ENCODE data around the gene RPTOR.

Gene RPTOR

DNA sequence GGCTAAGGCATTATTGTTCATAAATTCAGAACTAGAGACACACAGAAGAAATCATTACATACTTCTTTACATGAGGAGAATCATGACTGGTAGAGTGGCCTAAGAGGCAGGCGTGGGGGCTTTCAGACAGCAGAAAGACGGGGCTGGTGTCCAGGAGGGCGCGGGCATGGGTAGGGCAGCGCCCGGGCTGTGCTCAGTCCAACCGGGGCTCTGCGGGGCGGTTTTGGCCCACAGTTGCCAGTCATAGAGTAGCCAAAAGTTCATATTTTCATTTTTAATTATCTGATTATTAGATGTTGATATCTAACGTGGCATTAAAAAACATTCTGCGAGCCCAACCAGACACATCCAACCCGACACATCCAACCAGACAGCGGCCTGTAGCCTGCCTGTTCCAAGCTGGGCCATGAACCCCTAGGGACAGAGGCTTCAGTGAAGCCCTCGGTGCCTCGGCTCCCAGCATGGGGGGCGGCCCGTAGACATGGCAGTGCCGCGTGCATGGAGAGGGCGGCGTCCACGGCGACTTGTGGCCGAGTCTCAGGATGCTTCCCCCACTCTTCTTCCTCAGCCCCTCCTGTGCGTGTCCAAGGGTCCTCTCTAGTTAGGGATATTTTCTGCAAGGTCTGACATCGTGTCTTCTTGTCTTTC lies 284.7 kb downstream of the RPTOR start:
- no peak for TF ChIP-seq CTCF (IDR thresholded peaks at IDR 0.05)
- H3K27ac ChIP-seq: no peak overlapping the region
- DNase-seq (ENCODE audit: low spot score): no peak
- no peak overlapping the region for H3K4me3 ChIP-seq

DNA sequence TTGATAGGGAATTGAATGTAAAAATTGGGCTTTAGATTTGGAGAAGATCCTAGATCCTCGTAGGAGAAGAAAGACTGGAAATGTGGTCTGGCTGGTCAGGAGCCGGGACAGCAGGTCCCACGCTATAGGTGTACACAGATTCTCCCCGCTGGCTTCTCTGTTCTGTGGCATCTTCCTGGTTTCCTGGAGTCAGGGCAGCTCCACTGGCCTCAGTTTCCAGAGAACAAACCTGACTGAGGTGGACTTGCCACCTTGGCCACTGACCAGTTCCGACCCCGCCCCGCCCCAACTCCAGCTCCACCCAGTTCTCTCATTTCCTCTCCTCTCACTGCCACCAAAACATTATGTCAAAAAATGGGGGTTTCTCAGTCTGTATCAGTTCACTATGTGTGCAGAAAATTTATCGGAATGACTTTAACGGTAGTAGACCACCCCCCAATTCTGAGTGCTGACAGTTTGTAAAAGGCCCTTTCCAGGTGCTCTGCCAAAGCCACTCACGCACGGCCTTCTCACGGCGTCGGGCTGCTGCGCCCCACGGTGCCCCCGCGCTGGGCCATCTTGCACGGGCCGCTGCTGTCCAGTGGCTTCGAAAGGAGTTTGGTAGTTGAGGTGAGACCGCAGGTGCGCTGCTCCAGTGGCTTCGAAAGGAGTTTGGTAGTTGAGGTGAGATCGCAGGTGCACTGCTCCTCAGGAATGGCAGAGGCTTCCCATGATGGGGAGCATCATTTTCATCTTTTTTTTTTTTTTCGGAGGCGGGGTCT lies 285.6 kb downstream of the RPTOR start:
- DNase-seq (ENCODE audit: low spot score): no peak
- no peak overlapping the region for H3K4me3 ChIP-seq
- TF ChIP-seq CTCF (IDR thresholded peaks at IDR 0.05): no peak
- H3K27ac ChIP-seq: no peak overlapping the region

GRCh38 chr17:80831491-80831890 lies 286.9 kb downstream of the RPTOR start:
- no peak for TF ChIP-seq CTCF (IDR thresholded peaks at IDR 0.05)
- DNase-seq (ENCODE audit: low spot score): no peak
- H3K27ac ChIP-seq: no peak overlapping the region
- no peak overlapping the region for H3K4me3 ChIP-seq

DNA sequence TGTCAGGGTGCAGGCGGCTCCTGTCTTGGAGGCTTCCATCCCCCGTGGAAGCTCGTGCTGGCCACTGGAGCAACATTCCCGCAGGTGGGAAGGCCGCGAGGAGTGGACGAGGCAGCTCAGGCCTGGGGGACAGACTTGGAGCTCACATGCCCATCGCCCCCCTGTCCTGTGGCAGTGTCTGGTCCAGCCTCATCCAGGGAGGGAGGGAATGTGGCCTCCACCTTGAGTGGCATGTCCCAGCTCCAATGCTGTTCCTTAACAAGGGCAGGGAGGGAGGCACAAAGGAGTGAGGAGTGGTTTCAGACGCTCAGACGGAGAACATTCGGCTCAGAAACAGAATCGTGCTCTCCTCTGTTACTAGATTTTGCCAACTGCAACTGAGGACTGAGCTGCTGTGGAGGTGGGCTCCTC lies 287.6 kb downstream of the RPTOR start:
- peak overlapping the region; percentile 77 to 86 for H3K27ac ChIP-seq
- TF ChIP-seq CTCF (IDR thresholded peaks at IDR 0.05): no peak
- no peak for DNase-seq (ENCODE audit: low spot score)
- H3K4me3 ChIP-seq: peak overlapping the region; percentile 72

DNA sequence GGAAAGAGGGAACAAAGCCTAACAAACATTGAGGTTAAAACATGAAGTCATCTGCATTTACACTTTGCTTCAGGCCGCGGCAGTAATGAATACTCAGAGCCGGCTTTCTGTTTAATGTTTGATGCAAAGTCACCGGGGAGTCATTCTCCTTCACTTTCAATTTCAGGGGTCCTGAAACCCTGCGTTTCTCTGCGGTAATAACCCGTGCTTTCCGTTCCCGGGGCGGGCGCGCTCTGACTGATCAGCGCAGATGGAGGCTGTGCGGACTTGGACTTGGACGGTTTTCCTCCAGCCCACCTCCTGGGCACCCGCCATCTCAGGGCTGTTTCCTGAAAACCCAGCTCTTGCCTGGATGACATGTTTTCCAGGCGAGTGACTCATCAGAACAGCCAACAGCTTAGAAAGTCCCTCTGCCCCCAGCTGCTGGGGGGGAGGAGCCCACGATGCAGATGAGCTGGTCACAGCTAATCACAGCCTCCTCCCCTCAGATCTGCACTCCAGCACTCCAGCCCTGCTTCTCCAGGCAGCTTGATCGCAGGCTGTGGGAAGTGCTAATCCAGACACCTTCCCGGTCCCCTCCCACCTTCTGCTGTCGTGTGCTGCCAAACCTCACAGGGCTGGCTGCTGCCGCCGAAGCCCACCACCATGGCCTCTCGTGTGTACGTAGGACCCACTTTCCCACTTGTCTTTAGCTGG lies 288.4 kb downstream of the RPTOR start:
- Histone ChIP-seq H3K27ac (peak overlapping the region; percentile 77 to 86), H3K4me3 (peak overlapping the region; percentile 72)
- TF ChIP-seq CTCF (IDR thresholded peaks at IDR 0.05): no peak
- peak; percentile 92 for DNase-seq (ENCODE audit: low spot score)

DNA sequence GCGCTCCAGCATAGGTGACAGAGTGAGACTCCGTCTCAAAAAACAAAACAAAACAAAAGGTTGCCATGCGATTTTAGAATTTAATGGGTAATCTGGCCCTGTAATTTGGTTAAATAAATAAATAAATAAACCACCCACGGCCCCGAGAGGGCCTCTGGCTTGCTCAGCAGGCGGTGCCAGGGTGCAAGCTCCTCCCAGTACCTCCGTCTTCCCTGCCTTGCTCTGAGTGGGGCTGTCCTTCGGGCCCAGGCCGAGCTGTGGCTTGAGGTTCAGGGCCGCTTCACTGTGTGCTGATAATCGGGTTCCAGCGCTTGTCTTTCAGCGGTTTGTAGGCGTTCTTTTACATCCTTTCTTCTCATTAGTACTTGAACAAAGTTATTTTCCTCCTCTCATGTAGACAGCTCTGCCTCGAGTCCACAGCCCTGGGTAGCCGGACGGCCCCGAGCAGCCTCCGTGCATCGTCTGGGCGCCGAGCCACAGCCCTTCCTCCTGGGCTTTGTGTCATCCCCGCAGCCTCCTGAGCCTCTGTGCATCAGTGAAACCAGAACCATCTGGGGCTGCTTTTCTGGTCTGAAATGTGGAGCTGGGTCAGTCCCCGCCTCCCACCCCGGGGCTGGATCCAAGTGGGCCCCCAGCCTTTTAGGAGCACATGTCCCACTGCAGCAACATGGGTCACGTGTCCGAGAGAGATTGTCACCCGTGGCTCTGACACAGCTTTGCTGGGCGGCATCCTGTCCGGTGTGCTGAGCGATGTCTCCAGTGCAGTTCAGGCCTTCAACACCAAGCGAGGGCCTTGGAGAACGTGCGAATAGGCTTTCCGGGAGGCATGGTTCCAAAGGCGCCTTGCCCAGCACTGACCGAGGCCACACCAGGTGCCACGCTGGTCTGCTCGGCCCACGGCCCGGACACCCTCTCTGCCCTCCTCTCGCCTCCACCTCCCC lies 289.6 kb downstream of the RPTOR start:
- Histone ChIP-seq H3K27ac (peak overlapping the region in 1 of 2 donors; percentile 11), H3K4me3 (peak overlapping the region; percentile 72)
- TF ChIP-seq CTCF (IDR thresholded peaks at IDR 0.05): no peak
- DNase-seq (ENCODE audit: low spot score): no peak

Data from coronary artery (tissue), 2 donors.